ENCODE results near the gene PHF21A. TPM values are rescaled to one million over a fixed set of nuclear protein-coding genes. Genes with fewer than 3 reads are reported as not detected.

PHF21A gene
- total and polyA plus RNA-seq, 2 of the 13 experiments (the other 11 are each of a cell fraction or from before 2014, with no cell fraction given), result 4.1 to 34.6 TPM

GRCh38 chr11:45885274-45885920 lies 235.9 kb downstream of the PHF21A start, which contains the start of gene MAPK8IP1 (continued):
- TF ChIP-seq, protein P1, sequence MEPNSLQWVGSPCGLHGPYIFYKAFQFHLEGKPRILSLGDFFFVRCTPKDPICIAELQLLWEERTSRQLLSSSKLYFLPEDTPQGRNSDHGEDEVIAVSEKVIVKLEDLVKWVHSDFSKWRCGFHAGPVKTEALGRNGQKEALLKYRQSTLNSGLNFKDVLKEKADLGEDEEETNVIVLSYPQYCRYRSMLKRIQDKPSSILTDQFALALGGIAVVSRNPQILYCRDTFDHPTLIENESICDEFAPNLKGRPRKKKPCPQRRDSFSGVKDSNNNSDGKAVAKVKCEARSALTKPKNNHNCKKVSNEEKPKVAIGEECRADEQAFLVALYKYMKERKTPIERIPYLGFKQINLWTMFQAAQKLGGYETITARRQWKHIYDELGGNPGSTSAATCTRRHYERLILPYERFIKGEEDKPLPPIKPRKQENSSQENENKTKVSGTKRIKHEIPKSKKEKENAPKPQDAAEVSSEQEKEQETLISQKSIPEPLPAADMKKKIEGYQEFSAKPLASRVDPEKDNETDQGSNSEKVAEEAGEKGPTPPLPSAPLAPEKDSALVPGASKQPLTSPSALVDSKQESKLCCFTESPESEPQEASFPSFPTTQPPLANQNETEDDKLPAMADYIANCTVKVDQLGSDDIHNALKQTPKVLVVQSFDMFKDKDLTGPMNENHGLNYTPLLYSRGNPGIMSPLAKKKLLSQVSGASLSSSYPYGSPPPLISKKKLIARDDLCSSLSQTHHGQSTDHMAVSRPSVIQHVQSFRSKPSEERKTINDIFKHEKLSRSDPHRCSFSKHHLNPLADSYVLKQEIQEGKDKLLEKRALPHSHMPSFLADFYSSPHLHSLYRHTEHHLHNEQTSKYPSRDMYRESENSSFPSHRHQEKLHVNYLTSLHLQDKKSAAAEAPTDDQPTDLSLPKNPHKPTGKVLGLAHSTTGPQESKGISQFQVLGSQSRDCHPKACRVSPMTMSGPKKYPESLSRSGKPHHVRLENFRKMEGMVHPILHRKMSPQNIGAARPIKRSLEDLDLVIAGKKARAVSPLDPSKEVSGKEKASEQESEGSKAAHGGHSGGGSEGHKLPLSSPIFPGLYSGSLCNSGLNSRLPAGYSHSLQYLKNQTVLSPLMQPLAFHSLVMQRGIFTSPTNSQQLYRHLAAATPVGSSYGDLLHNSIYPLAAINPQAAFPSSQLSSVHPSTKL (CRISPR knock-in tag; IDR thresholded peaks at IDR 0.05), result 0 out of 2 replicates have a peak, but pooled peaks have one; percentile 11
- TF ChIP-seq SIX1 (CRISPR knock-in tag; IDR thresholded peaks at IDR 0.05; ENCODE audit: borderline replicate concordance), result 0 out of 2 replicates have a peak, but pooled peaks have one; percentile 19
- no peak for TF ChIP-seq SOX13 (IDR thresholded peaks at IDR 0.05)
- peak in 1 of 2 experiments; percentile 33; a peak in 2 of 4 replicates for TF ChIP-seq SOX13 (CRISPR knock-in tag; conservative IDR thresholded peaks at IDR 0.05 in 1 of 2, IDR thresholded peaks at IDR 0.05 in 1 of 2)
- TF ChIP-seq, protein P2, sequence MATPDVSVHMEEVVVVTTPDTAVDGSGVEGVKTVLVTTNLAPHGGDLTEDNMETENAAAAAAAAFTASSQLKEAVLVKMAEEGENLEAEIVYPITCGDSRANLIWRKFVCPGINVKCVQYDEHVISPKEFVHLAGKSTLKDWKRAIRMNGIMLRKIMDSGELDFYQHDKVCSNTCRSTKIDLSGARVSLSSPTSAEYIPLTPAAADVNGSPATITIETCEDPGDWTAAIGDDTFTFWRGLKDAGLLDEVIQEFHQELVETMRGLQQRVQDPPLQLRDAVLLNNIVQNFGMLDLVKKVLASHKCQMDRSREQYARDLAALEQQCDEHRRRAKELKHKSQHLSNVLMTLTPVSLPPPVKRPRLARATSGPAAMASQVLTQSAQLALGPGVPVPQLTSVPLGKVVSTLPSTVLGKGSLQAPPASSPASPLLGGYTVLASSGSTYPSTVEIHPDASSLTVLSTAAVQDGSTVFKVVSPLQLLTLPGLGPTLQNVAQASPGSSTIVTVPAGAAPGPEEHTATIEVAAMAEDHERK (CRISPR knock-in tag; IDR thresholded peaks at IDR 0.05; ENCODE audit: low read depth), result no peak
- 0 out of 2 replicates have a peak, but pooled peaks have one; percentile 26 for TF ChIP-seq KDM5B (CRISPR knock-in tag; IDR thresholded peaks at IDR 0.05; ENCODE audit: borderline replicate concordance)
- 0 out of 2 replicates have a peak, but pooled peaks have one; percentile 67 for TF ChIP-seq ZBTB44 (CRISPR knock-in tag; IDR thresholded peaks at IDR 0.05)
- TF ChIP-seq MLLT10 (CRISPR knock-in tag; IDR thresholded peaks at IDR 0.05), result no peak
- peak; percentile 70 for TF ChIP-seq SP4 (CRISPR knock-in tag; IDR thresholded peaks at IDR 0.05)
- no peak for TF ChIP-seq ZNF567 (CRISPR knock-in tag; IDR thresholded peaks at IDR 0.05; ENCODE audit: borderline replicate concordance)
- peak; percentile 38; the same call in 1 of the 3 replicates for TF ChIP-seq MXI1 (IDR thresholded peaks at IDR 0.05; ENCODE audit: borderline replicate concordance, low read depth, low read length)
- TF ChIP-seq KLF6 (CRISPR knock-in tag; IDR thresholded peaks at IDR 0.05), result peak; percentile 78; the same call in 1 of the 2 replicates
- TF ChIP-seq, protein P3, sequence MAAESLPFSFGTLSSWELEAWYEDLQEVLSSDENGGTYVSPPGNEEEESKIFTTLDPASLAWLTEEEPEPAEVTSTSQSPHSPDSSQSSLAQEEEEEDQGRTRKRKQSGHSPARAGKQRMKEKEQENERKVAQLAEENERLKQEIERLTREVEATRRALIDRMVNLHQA (CRISPR knock-in tag; IDR thresholded peaks at IDR 0.05), result no peak
- TF ChIP-seq PRDM10 (CRISPR knock-in tag; IDR thresholded peaks at IDR 0.05; ENCODE audit: low read depth), result peak; percentile 84
- TF ChIP-seq, protein P4, sequence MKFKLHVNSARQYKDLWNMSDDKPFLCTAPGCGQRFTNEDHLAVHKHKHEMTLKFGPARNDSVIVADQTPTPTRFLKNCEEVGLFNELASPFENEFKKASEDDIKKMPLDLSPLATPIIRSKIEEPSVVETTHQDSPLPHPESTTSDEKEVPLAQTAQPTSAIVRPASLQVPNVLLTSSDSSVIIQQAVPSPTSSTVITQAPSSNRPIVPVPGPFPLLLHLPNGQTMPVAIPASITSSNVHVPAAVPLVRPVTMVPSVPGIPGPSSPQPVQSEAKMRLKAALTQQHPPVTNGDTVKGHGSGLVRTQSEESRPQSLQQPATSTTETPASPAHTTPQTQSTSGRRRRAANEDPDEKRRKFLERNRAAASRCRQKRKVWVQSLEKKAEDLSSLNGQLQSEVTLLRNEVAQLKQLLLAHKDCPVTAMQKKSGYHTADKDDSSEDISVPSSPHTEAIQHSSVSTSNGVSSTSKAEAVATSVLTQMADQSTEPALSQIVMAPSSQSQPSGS (CRISPR knock-in tag; IDR thresholded peaks at IDR 0.05), result peak; percentile 54; the same call in 1 of the 2 replicates
